HEK293 (cell line): ENCODE measurements around the gene LRRC8C.
"Not testable (repeated sequence)": the region's sequence is repeated elsewhere in the genome, so short reads cannot be mapped to it uniquely, and the experiment has no call there.

Experiments used
- CTCF ChIA-PET: fragments of 350-600 bp; formaldehyde crosslinking; extraction: SDS; loops from one replicate; lab custom pipeline; 2021; ENCODE audit warnings: antibody characterized with exemption; lab: Yijun Ruan, JAX
- POLR2A ChIA-PET: fragments of 300-600 bp; formaldehyde crosslinking; extraction: SDS; loops from one replicate; lab custom pipeline; 2020; ENCODE audit warnings: antibody characterized with exemption, inconsistent platforms; lab: Yijun Ruan, JAX
- H3K27ac ChIP-seq: fragments of 200-500 bp; sonication (Bioruptor generic); 2 replicates; pipeline ENCODE4 v1.5.1; 2014; ENCODE audit warnings: low read depth, low read length, control low read depth, inconsistent platforms; ENCODE audit errors: extremely low read depth
- H3K36me3 ChIP-seq, 2 experiments: fragments of 200-500 bp in 1 of 2; sonication (Bioruptor generic) in 1 of 2; 1 replicate in 1 of 2; 2 replicates in 1 of 2; pipeline ENCODE4 v1.5.1; 2014 to 2017; ENCODE audit warnings: inconsistent platforms in 2 of 2, low read length in 2 of 2; ENCODE audit not compliant: control insufficient read depth in 2 of 2, insufficient read depth in 1 of 2
- H3K4me1 ChIP-seq: fragments of 200-500 bp; sonication (Bioruptor generic); 2 replicates; pipeline ENCODE4 v1.5.1; 2014; ENCODE audit warnings: mild to moderate bottlenecking, low read length, inconsistent platforms; ENCODE audit not compliant: control insufficient read depth, insufficient read depth
- H3K4me3 ChIP-seq: 2 replicates; pipeline ENCODE4 v1.5.1; 2011; ENCODE audit warnings: low read depth, mild to moderate bottlenecking, control low read depth, low read length, moderate library complexity
- H3K9me3 ChIP-seq: fragments of 200-500 bp; sonication (Bioruptor generic); 2 replicates; pipeline ENCODE4 v1.5.1; 2014; ENCODE audit warnings: low read depth, low read length, inconsistent platforms; ENCODE audit not compliant: control insufficient read depth, insufficient read depth
- EGR2 ChIP-seq: fragments of 450-650 bp; formaldehyde crosslinking; IDR thresholded peaks from 2 replicates; pipeline ENCODE4 v1.5.1; 2016; ENCODE audit warnings: low read depth, missing biosample characterization, missing genetic modification characterization
- FEZF1 ChIP-seq: fragments of 450-650 bp; formaldehyde crosslinking; IDR thresholded peaks from 2 replicates; pipeline ENCODE4 v1.5.1; 2016; ENCODE audit warnings: missing biosample characterization, missing genetic modification characterization
- HOXC10 ChIP-seq: sonication (generic); formaldehyde crosslinking; IDR thresholded peaks from 2 replicates; pipeline ENCODE4 v1.8.1; 2023; ENCODE audit warnings: mild to moderate bottlenecking, missing genetic modification reagents
- KLF17 ChIP-seq: fragments of 450-650 bp; formaldehyde crosslinking; IDR thresholded peaks from 2 replicates; pipeline ENCODE4 v1.5.1; 2016; ENCODE audit warnings: missing biosample characterization, missing genetic modification characterization
- SP2 ChIP-seq: fragments of 450-650 bp; formaldehyde crosslinking; IDR thresholded peaks from 2 replicates; pipeline ENCODE4 v1.5.1; 2016; ENCODE audit warnings: missing biosample characterization, missing genetic modification characterization
- ZNF114 ChIP-seq: fragments of 450-650 bp; formaldehyde crosslinking; IDR thresholded peaks from 2 replicates; pipeline ENCODE4 v1.5.0; 2017; ENCODE audit warnings: missing biosample characterization, missing genetic modification characterization
- ZNF138 ChIP-seq: fragments of 450-650 bp; formaldehyde crosslinking; IDR thresholded peaks from 2 replicates; pipeline ENCODE4 v1.5.1; 2016; ENCODE audit warnings: missing biosample characterization, missing genetic modification characterization, borderline replicate concordance
- ZNF155 ChIP-seq: fragments of 450-650 bp; formaldehyde crosslinking; IDR thresholded peaks from 2 replicates; pipeline ENCODE4 v1.5.1; 2016; ENCODE audit warnings: missing biosample characterization, missing genetic modification characterization
- ZNF174 ChIP-seq: fragments of 450-650 bp; formaldehyde crosslinking; IDR thresholded peaks from 2 replicates; pipeline ENCODE4 v1.5.0; 2017; ENCODE audit warnings: missing biosample characterization, mild to moderate bottlenecking, missing genetic modification characterization
- ZNF239 ChIP-seq: fragments of 450-650 bp; formaldehyde crosslinking; IDR thresholded peaks from 2 replicates; pipeline ENCODE4 v1.5.1; 2016; ENCODE audit warnings: missing biosample characterization, missing genetic modification characterization
- ZNF311 ChIP-seq: fragments of 450-650 bp; formaldehyde crosslinking; IDR thresholded peaks from 2 replicates; pipeline ENCODE4 v1.5.1; 2017; ENCODE audit warnings: missing biosample characterization, missing genetic modification characterization, borderline replicate concordance
- ZNF548 ChIP-seq: fragments of 450-650 bp; formaldehyde crosslinking; IDR thresholded peaks from 2 replicates; pipeline ENCODE4 v1.5.1; 2016; ENCODE audit warnings: missing biosample characterization, missing genetic modification characterization
- ZNF610 ChIP-seq: fragments of 450-650 bp; formaldehyde crosslinking; IDR thresholded peaks from 2 replicates; pipeline ENCODE4 v1.5.1; 2016; ENCODE audit warnings: missing biosample characterization, missing genetic modification characterization, borderline replicate concordance
- ZNF624 ChIP-seq: fragments of 450-650 bp; formaldehyde crosslinking; IDR thresholded peaks from 2 replicates; pipeline ENCODE4 v1.5.1; 2017; ENCODE audit warnings: missing biosample characterization, missing genetic modification characterization
- ZNF776 ChIP-seq: fragments of 450-650 bp; formaldehyde crosslinking; IDR thresholded peaks from 2 replicates; pipeline ENCODE4 v1.5.0; 2017; ENCODE audit warnings: missing biosample characterization, missing genetic modification characterization, borderline replicate concordance
- ZNF777 ChIP-seq: fragments of 450-650 bp; formaldehyde crosslinking; IDR thresholded peaks from 2 replicates; pipeline ENCODE4 v1.5.1; 2017; ENCODE audit warnings: missing biosample characterization, missing genetic modification characterization, borderline replicate concordance

LRRC8C gene

DNA sequence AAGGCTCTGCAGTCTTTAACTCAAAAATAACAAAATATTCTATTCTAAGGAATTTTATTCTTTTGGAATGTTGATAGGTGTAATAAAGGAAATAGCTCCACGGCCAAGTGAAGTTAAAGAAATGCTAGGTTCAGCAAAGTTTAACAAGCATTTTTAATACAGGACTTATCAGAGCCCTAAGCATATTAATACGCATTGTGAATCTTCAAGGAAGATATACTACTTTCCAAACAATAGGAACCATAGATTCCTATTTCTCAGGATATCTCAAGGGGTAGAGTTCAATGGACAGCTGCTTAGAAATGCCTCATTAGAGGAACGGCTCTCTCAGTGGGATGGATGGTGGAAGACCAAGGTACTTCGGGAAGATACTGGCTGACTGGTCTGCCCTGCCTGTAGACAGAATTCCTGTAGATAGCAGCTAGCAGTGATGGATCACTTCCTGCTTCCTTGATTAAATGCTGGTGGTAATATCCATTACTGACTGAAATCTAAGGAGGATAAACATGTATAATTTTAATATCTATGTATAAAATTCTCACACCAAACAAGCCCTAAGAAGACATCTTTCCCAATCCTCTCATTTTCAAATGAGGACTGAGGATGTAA is 8.1 kb upstream of the LRRC8C start:
- TF ChIP-seq ZNF610 (tag by site-specific recombination) (no peak), ZNF239 (tag by site-specific recombination) (peak; percentile 71; the same call in 1 of the 2 replicates)
- TF ChIP-seq, all 188 proteins: peak for 1
- ChIA-PET CTCF (interaction anchor here (0.6 to 2.9 kb wide), 8 partner anchors 8 to 165 kb away, joined by 3 to 14 read pairs (median 4); partner anchors contain the start of gene LRRC8C), POLR2A (no interaction called here)
- H3K9me3 ChIP-seq, result no peaks in the 10 kb centered on the region
- no peaks in the 10 kb centered on the region for H3K36me3 ChIP-seq
- no peaks in the 10 kb centered on the region for H3K4me1 ChIP-seq
- no peak overlapping the region for H3K27ac ChIP-seq
- no peak overlapping the region for H3K4me3 ChIP-seq

DNA sequence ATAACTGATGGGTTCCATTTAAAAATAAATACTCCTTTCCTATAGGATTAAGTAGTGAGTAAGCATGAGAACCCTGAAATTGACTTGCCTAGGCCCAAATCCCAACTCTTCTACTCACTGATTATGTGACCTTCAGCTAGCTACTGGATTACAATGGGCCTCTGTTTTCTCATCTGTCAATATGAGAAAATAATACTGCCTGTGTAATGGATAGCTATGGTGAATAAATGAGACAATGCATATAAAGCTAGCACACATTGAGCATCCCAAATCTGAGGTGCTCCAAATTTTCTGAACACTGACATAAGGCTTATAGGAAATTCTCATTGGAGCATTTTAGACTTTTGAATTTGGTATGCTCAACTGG is 5.3 kb upstream of the LRRC8C start:
- Histone ChIP-seq H3K4me3 (no peak overlapping the region), H3K4me1 (no peaks in the 10 kb centered on the region), H3K27ac (no peak overlapping the region), H3K36me3 (no peaks in the 10 kb centered on the region), H3K9me3 (no peaks in the 10 kb centered on the region)
- CTCF ChIA-PET, result interaction anchor here (0.7 to 2.9 kb wide), 4 partner anchors 29 to 138 kb away, joined by 3 to 14 read pairs (median 3); no protein-coding TSS in a partner anchor
- POLR2A ChIA-PET, result interaction anchor here (0.7 kb wide), 1 partner anchor 833 kb away, joined by 3 read pairs; no protein-coding TSS in a partner anchor
- TF ChIP-seq ZNF776 (tag by site-specific recombination) (no peak), ZNF114 (no peak), ZNF174 (tag by site-specific recombination) (no peak), ZNF548 (no peak), KLF17 (no peak), SP2 (tag by site-specific recombination) (no peak), FEZF1 (tag by site-specific recombination) (no peak), ZNF624 (tag by site-specific recombination) (no peak)

- Histone ChIP-seq H3K4me1 (no peaks in the 10 kb centered on the region), H3K9me3 (no peaks in the 10 kb centered on the region), H3K4me3 (no peak overlapping the region), H3K36me3 (no peaks in the 10 kb centered on the region), H3K27ac (no peak overlapping the region)
- TF ChIP-seq HOXC10 (CRISPR knock-in tag) (no peak), ZNF311 (tag by site-specific recombination) (no peak), ZNF138 (no peak), EGR2 (tag by site-specific recombination) (no peak), ZNF777 (tag by site-specific recombination) (no peak), ZNF155 (no peak)
- POLR2A ChIA-PET, result no interaction called here
- CTCF ChIA-PET, result interaction anchor here (1.6 to 4.7 kb wide), 2 partner anchors 135 to 146 kb away, joined by 4 to 33 read pairs; no protein-coding TSS in a partner anchor
Observed at GRCh38 chr1:89629146-89629545, 3.8 kb upstream of the LRRC8C start.

DNA sequence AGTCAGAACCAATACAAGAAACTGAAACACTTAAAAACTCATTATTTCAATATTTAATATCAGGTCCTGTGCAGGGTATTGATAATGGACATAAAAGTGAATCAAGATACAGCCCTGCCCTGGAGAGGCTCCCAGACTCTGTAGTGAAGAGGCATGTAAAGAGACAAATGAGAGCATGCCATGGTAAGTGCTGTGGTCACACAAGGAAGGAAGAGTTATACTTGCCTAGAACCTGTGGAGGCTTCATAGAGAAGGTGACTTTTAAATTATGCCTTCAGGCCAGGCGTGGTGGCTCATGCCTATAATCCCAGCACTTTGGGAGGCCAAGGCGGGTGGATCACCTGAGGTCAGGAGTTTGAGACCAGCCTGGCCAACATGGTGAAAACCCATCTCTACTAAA is 3.3 kb upstream of the LRRC8C start:
- CTCF ChIA-PET, result interaction anchor here (1.6 to 4.7 kb wide), 2 partner anchors 134 to 146 kb away, joined by 4 to 33 read pairs; no protein-coding TSS in a partner anchor
- H3K4me1 ChIP-seq, H3K27ac ChIP-seq, H3K4me3 ChIP-seq, H3K36me3 ChIP-seq, POLR2A ChIA-PET, H3K9me3 ChIP-seq: not testable (repeated sequence)
